Breast epithelium (tissue), 3 donors: Measurements from ENCODE around the gene ERRFI1.

ENCODE experiments used
- CTCF ChIP-seq, 3 donors: fragments of 450-650 bp; IDR thresholded peaks; one replicate each; pipeline ENCODE4 v1.5.1; 2016 to 2017; ENCODE audit warnings: antibody characterized with exemption in 3 of 3, mild to moderate bottlenecking in 3 of 3, moderate library complexity in 3 of 3
- POLR2A ChIP-seq: fragments of 450-650 bp; IDR thresholded peaks from one replicate; pipeline ENCODE4 v1.6.1; 2016; ENCODE audit warnings: antibody characterized with exemption, mild to moderate bottlenecking, moderate library complexity
- POLR2AphosphoS5 ChIP-seq, 3 donors: sonication (generic); formaldehyde crosslinking; IDR thresholded peaks; one replicate each; pipeline ENCODE4 v1.6.1; 2017; ENCODE audit warnings: antibody characterized with exemption in 3 of 3

- TF ChIP-seq CTCF (IDR thresholded peaks at IDR 0.05) (no peak), POLR2A (no peak), POLR2AphosphoS5 (IDR thresholded peaks at IDR 0.05) (no peak)
Measured at GRCh38 chr1:7992885-7993284, 33.2 kb downstream of the ERRFI1 start.
